HepG2 (cell line): ENCODE results near the gene GALNT1. TPM values are rescaled to one million over a fixed set of nuclear protein-coding genes. Genes with fewer than 3 reads are reported as not detected.
A peak's percentile ranks its signal among the peaks of the same experiment; 100 is the strongest.

Source experiments
- AGO1 ChIP-seq: fragments of 200-400 bp; formaldehyde crosslinking; IDR thresholded peaks from 2 replicates; pipeline ENCODE4 v1.6.1; 2017; ENCODE audit warnings: mild to moderate bottlenecking, low read depth, low read length, moderate library complexity; ENCODE audit not compliant: poor library complexity, severe bottlenecking
- ERF ChIP-seq: IDR thresholded peaks from 2 replicates; pipeline ENCODE4 v1.6.1; 2018; ENCODE audit warnings: missing biosample characterization, missing genetic modification reagents
- GATAD1 ChIP-seq: IDR thresholded peaks from 2 replicates; pipeline ENCODE4 v1.6.1; 2016; ENCODE audit warnings: missing genetic modification reagents, missing compliant biosample characterization
- GLMP ChIP-seq: sonication (generic); formaldehyde crosslinking; IDR thresholded peaks from 2 replicates; pipeline ENCODE4 v1.9.0; 2021; ENCODE audit warnings: missing genetic modification reagents, mild to moderate bottlenecking, borderline replicate concordance
- HDAC1 ChIP-seq: sonication (generic); formaldehyde crosslinking; IDR thresholded peaks from 2 replicates; pipeline ENCODE4 v1.5.1; 2020; ENCODE audit warnings: mild to moderate bottlenecking, missing genetic modification reagents
- LCORL ChIP-seq, 2 experiments: fragments of 450-650 bp in 1 of 2; sonication (generic) in 1 of 2; formaldehyde crosslinking in 1 of 2; IDR thresholded peaks; 2 replicates each; pipeline versions ENCODE4 v1.5.0 to v1.6.1; 2017 to 2020; ENCODE audit warnings: antibody characterized with exemption in 1 of 2, missing genetic modification reagents in 1 of 2
- MLXIP ChIP-seq: sonication (generic); formaldehyde crosslinking; IDR thresholded peaks from 2 replicates; pipeline ENCODE4 v1.9.0; 2021; ENCODE audit warnings: missing genetic modification reagents, borderline replicate concordance
- NCOR1 ChIP-seq: fragments of 200-600 bp; sonication (generic); IDR thresholded peaks from 2 replicates; pipeline ENCODE4 v1.7.0; 2017; ENCODE audit warnings: antibody characterized with exemption, low read length, borderline replicate concordance
- NFIB ChIP-seq: sonication (generic); formaldehyde crosslinking; IDR thresholded peaks from 2 replicates; pipeline ENCODE4 v1.9.0; 2021; ENCODE audit warnings: missing genetic modification reagents, mild to moderate bottlenecking, borderline replicate concordance
- RAD21 ChIP-seq: fragments of 450-650 bp; formaldehyde crosslinking; IDR thresholded peaks from 2 replicates; pipeline ENCODE4 v1.5.0; 2020; ENCODE audit warnings: mild to moderate bottlenecking
- RNF2 ChIP-seq: fragments of 450-650 bp; conservative IDR thresholded peaks from 2 replicates; pipeline ENCODE4 v1.6.1; 2016; ENCODE audit warnings: low read depth
- SALL1 ChIP-seq: sonication (generic); formaldehyde crosslinking; IDR thresholded peaks from 2 replicates; pipeline ENCODE4 v1.8.0; 2022; ENCODE audit warnings: mild to moderate bottlenecking, missing genetic modification reagents
- SMARCC2 ChIP-seq: fragments of 450-650 bp; IDR thresholded peaks from 2 replicates; pipeline ENCODE4 v1.6.1; 2017; ENCODE audit warnings: antibody characterized with exemption, mild to moderate bottlenecking
- SYNCRIP ChIP-seq: fragments of 200-400 bp; formaldehyde crosslinking; IDR thresholded peaks from 2 replicates; pipeline ENCODE4 v1.6.1; 2018; ENCODE audit warnings: mild to moderate bottlenecking, low read depth, low read length; ENCODE audit not compliant: insufficient read depth
- THAP7 ChIP-seq: sonication (generic); formaldehyde crosslinking; IDR thresholded peaks from 2 replicates; pipeline ENCODE4 v1.8.1; 2023; ENCODE audit warnings: mild to moderate bottlenecking, missing genetic modification reagents
- TIGD3 ChIP-seq: sonication (generic); formaldehyde crosslinking; IDR thresholded peaks from 2 replicates; pipeline ENCODE4 v1.5.1; 2020; ENCODE audit warnings: mild to moderate bottlenecking, missing genetic modification reagents, borderline replicate concordance
- ZBTB7A ChIP-seq: sonication (generic); formaldehyde crosslinking; IDR thresholded peaks from 2 replicates; pipeline ENCODE4 v1.8.0; 2022; ENCODE audit warnings: mild to moderate bottlenecking, missing genetic modification reagents
- ZNF17 ChIP-seq: sonication (generic); formaldehyde crosslinking; IDR thresholded peaks from 2 replicates; pipeline ENCODE4 v1.5.0; 2020; ENCODE audit warnings: mild to moderate bottlenecking, missing genetic modification reagents
- ZNF639 ChIP-seq: conservative IDR thresholded peaks from 2 replicates; pipeline ENCODE4 v1.6.1; 2018; ENCODE audit warnings: missing genetic modification reagents
- ZNF703 ChIP-seq: sonication (generic); formaldehyde crosslinking; IDR thresholded peaks from 2 replicates; pipeline ENCODE4 v1.5.1; 2020; ENCODE audit warnings: missing genetic modification reagents, mild to moderate bottlenecking, moderate library complexity, borderline replicate concordance
- ZNF737 ChIP-seq: sonication (generic); formaldehyde crosslinking; IDR thresholded peaks from 2 replicates; pipeline ENCODE4 v1.5.0; 2020; ENCODE audit warnings: missing genetic modification reagents, mild to moderate bottlenecking, borderline replicate concordance
- polyA plus RNA-seq, 8 experiments: library from polyadenylated mRNA; depleted of rRNA in 3 of 8; stranded (reverse) in 7 of 8; unstranded in 1 of 8; fragments of >200 nt; fragmentation: Illumina TruSeq in 4 of 8; extraction: Trizol in 4 of 8; gene quantifications; 2 replicates each; pipeline versions ENCODE4 v1.2.1 to v1.2.3, GENCODE V29; 2011 to 2016; ENCODE audit warnings: low read depth in 4 of 8, missing spikeins in 1 of 8, mixed read lengths in 1 of 8; ENCODE audit not compliant: insufficient read depth in 1 of 8
- total RNA-seq, 5 experiments: library from RNA; depleted of rRNA; stranded (reverse); fragments of >200 nt; fragmentation: Illumina TruSeq; extraction: Trizol; gene quantifications; 2 replicates each; pipeline ENCODE4 v1.2.3, GENCODE V29; 2016; ENCODE audit warnings: low read depth in 1 of 5

GALNT1 gene
- total and polyA plus RNA-seq, 2 of the 13 experiments (the other 11 are each of a cell fraction or from before 2014, with no cell fraction given) = 41.1 to 100 TPM

- TF ChIP-seq SALL1 (CRISPR knock-in tag) (peak; percentile 89), GATAD1 (CRISPR knock-in tag) (no peak), ZBTB7A (peak; percentile 74), ZNF703 (CRISPR knock-in tag) (no peak), ZNF17 (CRISPR knock-in tag) (no peak), HDAC1 (CRISPR knock-in tag) (peak; percentile 42; the same call in 1 of the 2 replicates), ZNF737 (CRISPR knock-in tag) (no peak), ERF (CRISPR knock-in tag) (peak; percentile 65; the same call in 1 of the 2 replicates), NCOR1 (peak; percentile 66; the same call in 1 of the 2 replicates), RAD21 (no peak), LCORL (IDR thresholded peaks at IDR 0.05) (no peak), LCORL (CRISPR knock-in tag; IDR thresholded peaks at IDR 0.05) (peak; percentile 86), GLMP (CRISPR knock-in tag) (no peak), RNF2 (no peak), TIGD3 (CRISPR knock-in tag) (no peak), NFIB (CRISPR knock-in tag) (no peak), ZNF639 (CRISPR knock-in tag) (no peak), SMARCC2 (no peak), MLXIP (CRISPR knock-in tag) (no peak), AGO1 (no peak), THAP7 (CRISPR knock-in tag) (no peak), SYNCRIP (no peak)
These were observed 134.8 kb downstream of the GALNT1 start (continued) for GRCh38 chr18:35716169-35716831.
